Activated CD4-positive, alpha-beta T cell treated with anti-CD3 and anti-CD28 coated beads, Interleukin-2, amount 50 U/mL, for 4 hours (primary cell): ENCODE results near the gene CPO.

Experiments
- DNase-seq, 2 experiments: peaks; one replicate each; pipeline ENCODE4 v3.0.0-alpha.2; 2020

The CPO gene

DNA sequence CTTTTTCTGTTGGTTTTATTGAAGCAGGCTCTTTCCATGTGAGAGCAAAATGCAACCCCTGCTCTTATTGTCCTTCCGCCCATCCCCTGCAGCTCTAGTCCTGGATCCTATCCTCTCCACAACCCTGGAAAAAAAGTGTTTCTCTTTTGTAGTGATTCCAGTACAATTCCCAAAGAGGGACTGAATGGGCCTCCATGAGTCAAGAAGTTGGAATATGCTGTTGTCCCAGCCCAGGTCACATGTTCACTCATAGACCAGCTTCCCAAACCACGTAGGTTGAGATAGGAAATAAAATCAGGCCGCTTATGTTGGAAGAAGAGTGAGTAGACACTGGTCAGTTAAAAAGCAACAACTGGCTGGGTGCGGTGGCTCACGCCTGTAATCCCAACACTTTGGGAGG, 39.4 kb downstream of the CPO start:
- DNase-seq: no peak

- DNase-seq: no peak
Observed at GRCh38 chr2:206979365-206979764, 40.0 kb downstream of the CPO start.

DNA sequence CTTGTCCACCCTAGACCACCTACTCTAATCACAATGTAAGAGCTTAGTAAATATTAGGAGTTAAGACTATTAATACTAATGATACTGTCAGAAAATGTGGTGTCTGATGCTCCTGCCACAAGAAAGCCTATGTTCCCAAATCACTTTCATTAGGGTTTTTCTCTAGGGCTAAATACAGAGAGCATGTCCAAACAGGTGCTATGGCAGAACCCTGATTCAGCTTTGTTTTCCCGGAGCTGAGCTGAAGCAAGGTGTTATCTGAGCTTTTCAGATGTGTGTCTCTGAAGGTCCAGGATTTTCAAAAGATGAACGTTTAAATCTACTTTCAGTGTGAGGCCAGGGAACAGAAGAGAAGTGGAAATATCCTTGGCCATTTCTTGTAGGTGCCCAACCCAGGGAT, 40.6 kb downstream of the CPO start:
- no peak for DNase-seq

- no peak for DNase-seq
Observed at GRCh38 chr2:206980413-206980812, 41.1 kb downstream of the CPO start.

- DNase-seq: no peak
Observed at GRCh38 chr2:206981086-206981674, 41.9 kb downstream of the CPO start.

DNA sequence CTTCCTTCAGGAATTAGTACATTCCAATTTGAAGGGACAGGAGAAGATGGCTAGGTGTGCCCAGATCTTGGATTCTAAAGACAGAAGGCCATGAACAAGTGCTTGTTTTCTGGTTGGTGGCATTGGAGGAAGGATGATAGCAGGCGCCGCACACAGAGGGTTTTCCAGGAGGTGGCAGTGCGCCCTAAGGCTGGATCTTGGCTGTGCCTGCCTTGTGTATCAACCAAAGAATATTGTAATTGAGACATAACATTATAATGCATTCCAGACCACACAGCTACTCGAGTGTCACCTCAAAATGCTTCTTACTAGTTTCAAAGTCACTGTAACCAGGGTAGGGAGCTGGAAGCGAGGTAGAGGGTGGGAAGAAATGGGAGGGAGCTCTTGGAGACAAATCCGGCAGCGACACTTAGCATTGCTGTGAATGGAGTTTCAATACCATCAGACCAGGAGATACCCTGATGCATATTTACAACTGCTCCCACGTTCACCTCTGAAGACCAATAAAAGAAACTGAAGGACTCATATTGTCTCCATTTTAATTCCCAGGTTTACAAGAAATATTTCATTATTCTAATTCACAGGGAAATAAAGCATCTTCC, 42.5 kb downstream of the CPO start:
- peak; percentile 37 to 39 for DNase-seq

GRCh38 chr2:206982360-206982955, 43.1 kb downstream of the CPO start:
- DNase-seq: no peak

DNA sequence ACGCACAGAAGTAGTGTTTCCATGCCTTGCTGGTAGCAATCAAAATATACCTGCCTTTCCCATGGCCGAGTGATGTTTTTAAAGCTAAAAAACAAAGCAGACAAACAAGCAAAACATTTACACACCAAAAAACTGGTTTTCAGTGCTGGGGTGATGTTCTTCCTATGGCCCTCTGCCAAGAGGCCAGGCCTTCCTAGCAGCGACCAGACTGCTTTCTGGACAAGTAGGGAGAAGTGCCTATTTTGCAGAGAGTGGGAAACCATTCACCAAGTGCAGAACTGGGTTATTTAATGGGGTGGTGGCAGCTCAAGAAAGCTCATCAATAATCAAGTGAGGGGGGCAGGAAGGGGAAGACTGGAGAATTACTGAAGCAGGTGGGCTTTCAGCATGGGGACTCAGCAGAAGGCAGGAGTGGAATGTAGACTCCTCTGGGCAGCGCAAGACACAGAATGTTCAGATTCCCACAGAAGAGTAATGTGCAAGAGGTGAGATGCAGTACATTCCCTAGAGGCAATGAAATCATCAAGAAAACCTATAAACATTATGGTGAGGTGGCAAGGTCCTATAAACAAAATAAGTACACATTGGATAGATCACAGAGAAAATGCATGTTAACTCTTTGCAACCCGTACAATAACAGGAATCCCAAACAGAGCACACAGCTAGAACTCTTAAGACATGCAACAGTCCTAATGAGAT, 44.0 kb downstream of the CPO start:
- no peak for DNase-seq

DNA sequence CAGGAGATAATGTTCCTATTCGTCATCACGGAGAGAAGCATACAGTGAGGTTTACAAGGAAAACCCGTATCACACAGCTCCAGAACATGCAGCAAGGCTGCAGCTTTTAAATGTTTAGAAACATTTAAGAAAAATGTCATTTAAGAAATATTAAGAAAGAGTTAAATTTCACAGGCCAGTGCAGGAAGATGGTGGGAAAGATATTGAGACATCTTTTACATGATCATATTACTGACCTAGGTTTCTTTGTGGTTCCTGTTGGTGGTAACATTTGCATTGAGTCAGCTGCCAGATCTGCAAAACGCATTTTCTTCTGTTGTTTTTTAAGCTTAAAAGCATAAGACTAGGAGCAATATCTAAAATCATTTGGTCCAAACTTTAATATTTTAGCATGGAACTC, 44.9 kb downstream of the CPO start:
- no peak for DNase-seq

- DNase-seq: no peak
Observed at GRCh38 chr2:206986943-206987342, 47.6 kb downstream of the CPO start.

DNA sequence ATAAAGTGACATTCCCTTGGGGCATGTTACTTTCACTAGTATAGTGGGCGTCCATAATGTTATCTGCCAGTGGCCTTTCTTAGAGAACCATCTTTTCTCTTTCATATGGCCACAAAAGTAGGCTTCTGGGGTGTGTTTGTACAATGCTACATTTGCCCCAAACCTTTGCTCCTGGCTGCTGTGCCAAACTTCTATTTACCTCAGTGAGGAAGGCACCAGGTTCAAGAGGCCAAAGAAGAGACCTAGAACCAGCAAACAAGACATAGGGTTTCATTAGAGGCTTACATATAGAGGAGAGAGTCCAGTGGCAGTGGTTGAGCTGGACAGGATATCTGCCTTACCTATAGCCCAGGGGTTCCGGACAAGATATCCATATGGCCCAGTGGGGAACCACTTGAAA, 48.5 kb downstream of the CPO start:
- no peak for DNase-seq

DNA sequence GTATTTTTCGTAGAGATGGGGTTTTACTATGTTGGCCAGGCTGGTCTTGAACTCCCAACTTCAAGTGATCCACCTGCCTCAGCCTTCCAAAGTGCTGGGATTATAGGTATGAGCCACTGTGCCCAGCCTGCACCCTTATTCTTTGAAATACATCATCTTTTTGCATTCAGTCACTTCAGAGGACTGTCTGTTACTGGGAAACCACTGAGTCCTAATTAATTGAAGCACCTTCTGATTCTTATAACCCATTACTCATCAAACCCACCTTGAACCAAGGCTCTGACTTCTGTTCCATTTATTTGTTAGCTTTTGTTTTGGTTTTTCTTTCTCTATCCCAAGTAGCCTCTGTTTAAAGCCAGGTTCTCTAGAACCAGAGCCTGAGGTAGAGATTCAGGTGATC, 49.6 kb downstream of the CPO start:
- no peak for DNase-seq

DNA sequence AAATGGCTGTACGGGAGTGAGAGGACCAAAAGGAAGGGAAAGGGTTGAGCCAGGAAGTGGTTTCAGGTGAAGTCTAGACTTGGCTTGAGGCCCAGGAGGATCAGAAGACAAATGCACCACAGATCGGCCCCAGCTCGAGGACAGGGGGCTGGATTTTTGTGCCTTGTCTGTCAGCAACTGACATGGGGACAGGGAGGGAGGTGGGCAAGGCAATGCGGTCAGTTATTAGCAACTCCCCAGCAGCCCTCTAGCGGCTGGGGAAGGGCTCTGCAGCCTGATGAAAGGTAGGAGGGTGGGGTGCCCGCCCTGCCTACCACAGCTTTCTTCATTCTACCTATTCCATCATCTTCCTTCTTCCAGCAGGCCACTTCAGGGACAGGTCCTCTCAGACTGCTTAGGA, 50.0 kb downstream of the CPO start:
- no peak for DNase-seq

GRCh38 chr2:206990360-206990759, 51.0 kb downstream of the CPO start:
- no peak for DNase-seq

GRCh38 chr2:206991070-206991469, 51.8 kb downstream of the CPO start:
- DNase-seq: no peak

DNA sequence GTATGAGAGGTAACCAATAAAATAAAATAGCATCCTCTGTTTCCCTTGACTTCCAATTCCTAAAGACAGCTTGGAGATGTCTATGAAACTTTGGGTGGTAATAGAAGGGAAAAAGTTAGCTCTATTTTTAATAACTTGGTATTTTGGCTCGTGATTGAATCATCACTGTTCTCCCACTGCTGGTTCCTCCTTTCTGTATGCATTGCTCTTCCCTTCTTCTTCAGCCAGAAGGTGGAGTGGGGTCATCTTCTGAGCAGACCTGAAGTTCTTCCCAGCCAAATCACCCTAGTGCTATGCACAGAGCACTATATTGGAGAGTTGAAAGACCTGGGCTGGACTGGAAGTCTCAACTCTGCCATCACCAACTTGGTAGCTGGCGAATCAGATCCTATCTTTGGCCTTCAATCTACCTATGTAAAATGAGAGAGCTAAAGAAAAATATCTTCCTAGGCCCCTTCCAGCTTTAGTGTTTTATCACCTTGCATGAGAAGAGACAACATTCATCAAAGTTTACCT, 54.1 kb downstream of the CPO start:
- no peak for DNase-seq

GRCh38 chr2:206993964-206994363, 54.6 kb downstream of the CPO start:
- no peak for DNase-seq

DNA sequence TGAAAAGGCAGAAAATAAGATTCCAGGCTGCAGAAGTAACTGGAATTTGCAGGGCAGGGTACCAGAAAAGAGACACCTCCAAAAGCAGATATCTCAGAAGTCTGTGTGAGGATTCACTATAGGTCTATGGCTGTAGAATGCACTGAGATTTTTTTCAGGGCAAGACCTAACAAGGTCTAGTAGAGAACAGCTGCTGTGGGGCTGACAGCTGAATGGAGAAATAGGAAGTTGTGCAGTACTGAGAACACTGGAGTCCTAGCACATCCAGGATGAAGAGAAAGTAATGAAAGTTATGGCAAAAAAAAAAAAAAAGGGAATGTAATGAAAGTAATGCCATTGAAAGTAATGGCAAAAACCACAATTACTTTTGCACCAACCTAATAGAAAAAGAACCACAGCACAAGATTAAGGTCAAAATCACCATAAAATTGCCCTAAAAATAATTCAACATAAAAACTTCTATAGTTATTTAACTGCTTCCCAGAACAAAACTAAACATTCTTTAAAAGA, 57.3 kb downstream of the CPO start:
- DNase-seq: no peak

GRCh38 chr2:207008105-207008990, 69.0 kb downstream of the CPO start:
- DNase-seq: no peak

DNA sequence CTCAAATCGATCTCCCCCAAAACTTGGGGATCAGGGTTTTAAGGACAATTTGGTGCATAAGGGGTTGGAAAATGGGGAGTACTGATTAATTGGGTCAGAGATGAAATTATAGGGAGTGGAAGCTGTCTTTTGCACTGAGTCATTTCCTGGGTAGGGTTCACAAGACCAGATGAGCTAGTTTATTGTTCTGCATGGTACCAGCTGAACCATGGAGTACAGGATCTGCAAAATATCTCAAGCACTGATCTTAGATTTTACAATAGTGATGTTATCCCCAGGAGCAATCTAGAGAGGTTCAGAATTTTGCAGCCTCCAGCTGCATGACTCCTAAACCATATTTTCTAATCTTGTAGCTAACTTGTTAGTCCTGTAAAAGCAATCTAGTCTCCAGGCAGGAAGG, 73.1 kb downstream of the CPO start:
- DNase-seq: no peak

GRCh38 chr2:207014424-207014823, 75.1 kb downstream of the CPO start:
- no peak for DNase-seq

DNA sequence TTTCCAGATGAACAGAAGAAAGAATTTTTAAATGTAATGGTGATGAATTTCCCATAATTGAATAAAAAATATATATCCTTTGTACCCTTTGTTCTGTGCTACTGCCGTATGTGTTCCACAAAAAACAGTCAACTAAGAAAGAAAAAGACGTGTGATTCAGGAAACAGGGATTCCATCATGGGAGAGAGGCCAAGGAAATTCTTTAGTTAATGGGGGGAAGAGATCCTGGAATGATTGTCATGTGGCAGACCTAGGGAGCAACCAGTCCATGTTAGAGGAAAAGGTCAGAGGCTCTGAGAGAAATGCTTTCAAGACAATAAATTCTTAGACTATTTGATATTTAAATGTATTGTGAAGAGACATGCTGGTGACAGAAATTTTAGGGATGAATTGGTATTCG, 76.6 kb downstream of the CPO start:
- DNase-seq: no peak
